ENCODE results near the gene MARCKSL1. TPM values are rescaled to one million over a fixed set of nuclear protein-coding genes. Genes with fewer than 3 reads are reported as not detected.
A peak's percentile ranks its signal among the peaks of the same experiment; 100 is the strongest.
"Not testable (repeated sequence)": the region's sequence is repeated elsewhere in the genome, so short reads cannot be mapped to it uniquely, and the experiment has no call there.

The MARCKSL1 gene
- total RNA-seq, 1 donor from 2014 or later, result 465 TPM

GRCh38 chr1:32303358-32303757 is 32.7 kb downstream of the MARCKSL1 start:
- H3K36me3 Mint-ChIP-seq, result peaks cover 31% of the 10 kb centered on the region
- H3K9me3 Mint-ChIP-seq, result peaks cover 4% of the 10 kb centered on the region
- TF ChIP-seq CTCF (conservative IDR thresholded peaks at IDR 0.05), result no peak
- H3K4me3 Mint-ChIP-seq, result no peak overlapping the region
- peaks cover 7% of the 10 kb centered on the region for H3K4me1 Mint-ChIP-seq (ENCODE audit: unreplicated experiment)
- H3K27ac Mint-ChIP-seq, result no peak overlapping the region
- no peaks in the 10 kb centered on the region for H3K27me3 Mint-ChIP-seq
- DNase-seq (ENCODE audit: extremely low spot score, unreplicated experiment), result no peak

GRCh38 chr1:32299327-32299726 is 36.7 kb downstream of the MARCKSL1 start:
- Mint-ChIP-seq H3K4me3 (no peak overlapping the region), H3K27ac (no peak overlapping the region)

GRCh38 chr1:32298211-32298610 is 37.8 kb downstream of the MARCKSL1 start:
- not testable (repeated sequence) for H3K9me3 Mint-ChIP-seq; H3K27ac Mint-ChIP-seq; H3K27me3 Mint-ChIP-seq; DNase-seq (ENCODE audit: extremely low spot score, unreplicated experiment); H3K4me3 Mint-ChIP-seq
- Mint-ChIP-seq H3K4me1 (ENCODE audit: unreplicated experiment) (peaks cover 12% of the 10 kb centered on the region), H3K36me3 (peaks cover 15% of the 10 kb centered on the region)

More at GRCh38 chr1:32299327-32299726, 36.7 kb downstream of the MARCKSL1 start:
- Mint-ChIP-seq H3K27me3 (no peaks in the 10 kb centered on the region), H3K9me3 (peaks cover 4% of the 10 kb centered on the region), H3K4me1 (ENCODE audit: unreplicated experiment) (peaks cover 12% of the 10 kb centered on the region), H3K36me3 (peaks cover 21% of the 10 kb centered on the region)
- DNase-seq (ENCODE audit: extremely low spot score, unreplicated experiment), result no peak
- no peak for TF ChIP-seq CTCF (conservative IDR thresholded peaks at IDR 0.05)

GRCh38 chr1:32291708-32292538 is 44.1 kb downstream of the MARCKSL1 start, which contains the start of gene HDAC1:
TSS of gene HDAC1 (plus strand) at chr1:32292083. CDS start at chr1:32292170, 87 bp downstream.
- no peak for TF ChIP-seq CTCF (conservative IDR thresholded peaks at IDR 0.05)
- Mint-ChIP-seq H3K27me3 (no peaks in the 10 kb centered on the region), H3K4me3 (peak within 1 kb of the TSS; percentile 99), H3K4me1 (ENCODE audit: unreplicated experiment) (peaks cover 25% of the 10 kb centered on the region), H3K27ac (peak within 1 kb of the TSS; percentile 90), H3K36me3 (peaks cover 8% of the 10 kb centered on the region), H3K9me3 (no peaks in the 10 kb centered on the region)
- peak; percentile 93 for DNase-seq (ENCODE audit: extremely low spot score, unreplicated experiment)

GRCh38 chr1:32291145-32291707 is 44.8 kb downstream of the MARCKSL1 start:
- Mint-ChIP-seq H3K36me3 (peaks cover 4% of the 10 kb centered on the region), H3K4me1 (ENCODE audit: unreplicated experiment) (peaks cover 19% of the 10 kb centered on the region), H3K27me3 (no peaks in the 10 kb centered on the region), H3K9me3 (no peaks in the 10 kb centered on the region), H3K4me3 (peak overlapping the region; percentile 99), H3K27ac (peak overlapping the region; percentile 61)
- TF ChIP-seq CTCF (conservative IDR thresholded peaks at IDR 0.05), result no peak
- no peak for DNase-seq (ENCODE audit: extremely low spot score, unreplicated experiment)

- H3K27me3 Mint-ChIP-seq, result no peaks in the 10 kb centered on the region
- H3K4me3 Mint-ChIP-seq, result no peak overlapping the region
- peaks cover 13% of the 10 kb centered on the region for H3K4me1 Mint-ChIP-seq (ENCODE audit: unreplicated experiment)
- no peak for DNase-seq (ENCODE audit: extremely low spot score, unreplicated experiment)
- H3K36me3 Mint-ChIP-seq, result peaks cover 4% of the 10 kb centered on the region
- no peak overlapping the region for H3K27ac Mint-ChIP-seq
- no peaks in the 10 kb centered on the region for H3K9me3 Mint-ChIP-seq
- TF ChIP-seq CTCF (conservative IDR thresholded peaks at IDR 0.05), result no peak
Measured at GRCh38 chr1:32289256-32289655, 46.8 kb downstream of the MARCKSL1 start.

Measured in type B pancreatic cell (in vitro differentiated cells).